H9 (cell line): Measurements from ENCODE around the gene MYOF. TPM values are rescaled to one million over a fixed set of nuclear protein-coding genes. Genes with fewer than 3 reads are reported as not detected.

ENCODE experiments used
- DNase-seq: peaks from one replicate; pipeline ENCODE4 v3.0.0-alpha.2; 2017
- H2AFZ ChIP-seq: one replicate; pipeline ENCODE4 v1.6.1; 2013; ENCODE audit warnings: mild to moderate bottlenecking, low read length, control low read depth, moderate library complexity
- H2AK5ac ChIP-seq: 2 replicates; pipeline ENCODE4 v1.6.1; 2013; ENCODE audit warnings: low read length, control low read depth, mixed read lengths; ENCODE audit not compliant: insufficient read length
- H2BK120ac ChIP-seq: one replicate; pipeline ENCODE4 v1.6.1; 2013; ENCODE audit warnings: low read depth, mild to moderate bottlenecking, low read length, control low read depth, inconsistent platforms; ENCODE audit not compliant: poor library complexity, severe bottlenecking
- H2BK12ac ChIP-seq: 2 replicates; pipeline ENCODE4 v1.6.1; 2013; ENCODE audit warnings: low read length, control low read depth, mixed read lengths, low read depth; ENCODE audit not compliant: insufficient read length
- H2BK15ac ChIP-seq: 2 replicates; pipeline ENCODE4 v1.6.1; 2013; ENCODE audit warnings: low read depth, low read length, control low read depth
- H2BK20ac ChIP-seq: one replicate; pipeline ENCODE4 v1.6.1; 2013; ENCODE audit warnings: low read depth, mild to moderate bottlenecking, low read length, control low read depth, inconsistent platforms; ENCODE audit not compliant: poor library complexity, severe bottlenecking
- H2BK5ac ChIP-seq: 2 replicates; pipeline ENCODE4 v1.6.1; 2013; ENCODE audit warnings: low read length, control low read depth, mixed read lengths; ENCODE audit not compliant: insufficient read length
- H3K14ac ChIP-seq: 2 replicates; pipeline ENCODE4 v1.6.1; 2013; ENCODE audit warnings: low read length, control low read depth; ENCODE audit not compliant: insufficient read depth
- H3K18ac ChIP-seq: 2 replicates; pipeline ENCODE4 v1.6.1; 2013; ENCODE audit warnings: low read depth, mild to moderate bottlenecking, mixed read lengths, low read length, control low read depth; ENCODE audit not compliant: insufficient read length
- H3K23ac ChIP-seq: 2 replicates; pipeline ENCODE4 v1.6.1; 2013; ENCODE audit warnings: low read length, control low read depth, mixed read lengths, low read depth; ENCODE audit not compliant: insufficient read length
- H3K23me2 ChIP-seq: 2 replicates; pipeline ENCODE4 v1.6.1; 2013; ENCODE audit warnings: low read depth, mild to moderate bottlenecking, mixed read lengths, low read length, control low read depth; ENCODE audit not compliant: insufficient read length, poor library complexity, severe bottlenecking
- H3K27ac ChIP-seq: 2 replicates; pipeline ENCODE4 v1.5.1; 2013; ENCODE audit warnings: low read length, control low read depth, mixed read lengths, low read depth; ENCODE audit not compliant: insufficient read length
- H3K27me3 ChIP-seq: 2 replicates; pipeline ENCODE4 v1.6.1; 2013; ENCODE audit warnings: low read length, control low read depth, inconsistent platforms; ENCODE audit not compliant: insufficient read depth
- H3K4ac ChIP-seq: 2 replicates; pipeline ENCODE4 v1.6.1; 2013; ENCODE audit warnings: low read depth, mild to moderate bottlenecking, control low read depth, inconsistent platforms, low read length, moderate library complexity
- H3K4me1 ChIP-seq: 2 replicates; pipeline ENCODE4 v1.6.1; 2013; ENCODE audit warnings: low read length, control low read depth, inconsistent platforms; ENCODE audit not compliant: insufficient read depth
- H3K4me2 ChIP-seq: 2 replicates; pipeline ENCODE4 v1.6.1; 2013; ENCODE audit warnings: low read length, control low read depth, mixed read lengths; ENCODE audit not compliant: insufficient read length, insufficient read depth
- H3K56ac ChIP-seq: 2 replicates; pipeline ENCODE4 v1.6.1; 2013; ENCODE audit warnings: low read depth, mild to moderate bottlenecking, mixed read lengths, low read length, control low read depth; ENCODE audit not compliant: insufficient read length
- H3K79me1 ChIP-seq: 2 replicates; pipeline ENCODE4 v1.6.1; 2013; ENCODE audit warnings: low read depth, mild to moderate bottlenecking, moderate library complexity, low read length, control low read depth, inconsistent platforms; ENCODE audit not compliant: insufficient read depth, poor library complexity, severe bottlenecking
- H3K79me2 ChIP-seq: 2 replicates; pipeline ENCODE4 v1.6.1; 2013; ENCODE audit warnings: low read length, control low read depth, inconsistent platforms; ENCODE audit not compliant: insufficient read depth
- H3K9ac ChIP-seq: 2 replicates; pipeline ENCODE4 v1.6.1; 2013; ENCODE audit warnings: low read length, control low read depth, mixed read lengths; ENCODE audit not compliant: insufficient read length; ENCODE audit errors: extremely low read depth
- H3K9me3 ChIP-seq: one replicate; pipeline ENCODE4 v1.6.1; 2013; ENCODE audit warnings: low read depth, low read length, inconsistent platforms; ENCODE audit not compliant: control insufficient read depth
- H3T11ph ChIP-seq: one replicate; pipeline ENCODE4 v1.6.1; 2013; ENCODE audit warnings: mild to moderate bottlenecking, low read length, control low read depth, inconsistent platforms
- H4K20me1 ChIP-seq: one replicate; pipeline ENCODE4 v1.6.1; 2013; ENCODE audit not compliant: control insufficient read depth, insufficient read length, insufficient read depth
- H4K5ac ChIP-seq: 2 replicates; pipeline ENCODE4 v1.6.1; 2013; ENCODE audit warnings: low read depth, mild to moderate bottlenecking, mixed read lengths, low read length, control low read depth; ENCODE audit not compliant: insufficient read length
- H4K8ac ChIP-seq: replicated peaks from 2 replicates; pipeline ENCODE4 v1.6.1; 2013; ENCODE audit warnings: low read length, control low read depth, mixed read lengths, low read depth; ENCODE audit not compliant: insufficient read length
- H4K91ac ChIP-seq: 2 replicates; pipeline ENCODE4 v1.6.1; 2013; ENCODE audit warnings: low read depth, mild to moderate bottlenecking, moderate library complexity, mixed read lengths, low read length, control low read depth; ENCODE audit not compliant: insufficient read length
- H3K27ac Mint-ChIP-seq, 3 experiments: 2 replicates in 2 of 3; 3 replicates in 1 of 3; pipeline ENCODE4 v1.8.0; 2020 to 2021; ENCODE audit warnings: mixed read lengths in 3 of 3, mild to moderate bottlenecking in 1 of 3, moderate library complexity in 1 of 3
- H3K27me3 Mint-ChIP-seq: 2 replicates; pipeline ENCODE4 v1.8.0; 2021; ENCODE audit warnings: low read depth, mild to moderate bottlenecking, moderate library complexity, mixed read lengths
- H3K36me3 Mint-ChIP-seq, 3 experiments: 2 replicates in 2 of 3; 3 replicates in 1 of 3; pipeline ENCODE4 v1.8.0; 2020 to 2021; ENCODE audit warnings: low read depth in 3 of 3, mixed read lengths in 3 of 3; ENCODE audit not compliant: insufficient read depth in 1 of 3
- H3K4me1 Mint-ChIP-seq, 2 experiments: 2 replicates each; pipeline ENCODE4 v1.8.0; 2020; ENCODE audit warnings: mixed read lengths in 2 of 2
- H3K4me3 Mint-ChIP-seq, 2 experiments: 2 replicates in 1 of 2; 3 replicates in 1 of 2; pipeline ENCODE4 v1.8.0; 2020 to 2021; ENCODE audit warnings: mild to moderate bottlenecking in 2 of 2, mixed read lengths in 2 of 2, moderate library complexity in 1 of 2
- H3K9me3 Mint-ChIP-seq, 2 experiments: 2 replicates in 1 of 2; 3 replicates in 1 of 2; pipeline ENCODE4 v1.8.0; 2020; ENCODE audit warnings: mild to moderate bottlenecking in 2 of 2, mixed read lengths in 2 of 2, moderate library complexity in 1 of 2
- WGBS: extraction: QIAGEN DNeasy Blood & Tissue Kit; methylation state at CpG from one replicate; pipeline ENCODE4 v1.1.7; 2013; ENCODE audit warnings: missing lambda C conversion rate, low lambda C conversion rate, mixed read lengths; ENCODE audit not compliant: insufficient read length; ENCODE audit errors: extremely low coverage; 5-methylcytosine and 5-hydroxymethylcytosine counted together
- total RNA-seq: library from RNA; stranded (reverse); gene quantifications from 2 replicates; pipeline ENCODE4 v1.2.1, GENCODE V29; 2021
- TF ChIP-seq, protein P1 (sequence below): fragments of 200-600 bp; sonication (generic); conservative IDR thresholded peaks from 3 replicates; pipeline ENCODE4 v1.8.0; 2021; ENCODE audit warnings: antibody characterized with exemption, mild to moderate bottlenecking

MYOF gene
- total RNA-seq, 1 experiment from 2014 or later = 2.8 TPM

GRCh38 chr10:93457511-93457910, 24.6 kb downstream of the MYOF start:
- H3K23me2 ChIP-seq = no peaks in the 10 kb centered on the region
- no peaks in the 10 kb centered on the region for H3K79me2 ChIP-seq
- H3K27ac Mint-ChIP-seq = no peak overlapping the region

More at GRCh38 chr10:93457511-93457910, 24.6 kb downstream of the MYOF start:
- Histone ChIP-seq H4K5ac (no peak overlapping the region), H3K56ac (no peak overlapping the region), H4K91ac (no peak overlapping the region), H2BK5ac (no peak overlapping the region), H2AK5ac (no peak overlapping the region), H2BK12ac (no peak overlapping the region), H4K20me1 (no peaks in the 10 kb centered on the region), H3K18ac (no peak overlapping the region), H3K27me3 (no peaks in the 10 kb centered on the region), H3K9ac (no peak overlapping the region), H2BK120ac (no peak overlapping the region), H3K4me1 (peaks cover 2% of the 10 kb centered on the region), H3K27ac (no peak overlapping the region), H3K9me3 (no peaks in the 10 kb centered on the region), H3K14ac (no peak overlapping the region), H4K8ac (no peak overlapping the region), H3K79me1 (no peaks in the 10 kb centered on the region), H2AFZ (no peak overlapping the region), H2BK15ac (no peak overlapping the region), H2BK20ac (no peak overlapping the region), H3K4ac (no peak overlapping the region), H3K4me2 (no peak overlapping the region), H3K23ac (no peak overlapping the region), H3T11ph (no peak overlapping the region)
- no CpG with 5 or more reads among the region's 8 CpGs for WGBS
- Mint-ChIP-seq H3K4me3 (no peak overlapping the region), H3K27me3 (no peaks in the 10 kb centered on the region), H3K36me3 (no peaks in the 10 kb centered on the region), H3K4me1 (peaks cover 21 to 25% of the 10 kb centered on the region in 2 experiments), H3K9me3 (no peaks in the 10 kb centered on the region; a peak in 1 of 5 replicates)
- no peak for DNase-seq
- TF ChIP-seq, protein P1, sequence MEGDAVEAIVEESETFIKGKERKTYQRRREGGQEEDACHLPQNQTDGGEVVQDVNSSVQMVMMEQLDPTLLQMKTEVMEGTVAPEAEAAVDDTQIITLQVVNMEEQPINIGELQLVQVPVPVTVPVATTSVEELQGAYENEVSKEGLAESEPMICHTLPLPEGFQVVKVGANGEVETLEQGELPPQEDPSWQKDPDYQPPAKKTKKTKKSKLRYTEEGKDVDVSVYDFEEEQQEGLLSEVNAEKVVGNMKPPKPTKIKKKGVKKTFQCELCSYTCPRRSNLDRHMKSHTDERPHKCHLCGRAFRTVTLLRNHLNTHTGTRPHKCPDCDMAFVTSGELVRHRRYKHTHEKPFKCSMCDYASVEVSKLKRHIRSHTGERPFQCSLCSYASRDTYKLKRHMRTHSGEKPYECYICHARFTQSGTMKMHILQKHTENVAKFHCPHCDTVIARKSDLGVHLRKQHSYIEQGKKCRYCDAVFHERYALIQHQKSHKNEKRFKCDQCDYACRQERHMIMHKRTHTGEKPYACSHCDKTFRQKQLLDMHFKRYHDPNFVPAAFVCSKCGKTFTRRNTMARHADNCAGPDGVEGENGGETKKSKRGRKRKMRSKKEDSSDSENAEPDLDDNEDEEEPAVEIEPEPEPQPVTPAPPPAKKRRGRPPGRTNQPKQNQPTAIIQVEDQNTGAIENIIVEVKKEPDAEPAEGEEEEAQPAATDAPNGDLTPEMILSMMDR = no peak
